ENCODE measurements around the gene TCEA3. TPM values are rescaled to one million over a fixed set of nuclear protein-coding genes. Genes with fewer than 3 reads are reported as not detected.

TCEA3 gene
- total and polyA plus RNA-seq, 2 experiments from 2014 or later: not detected

DNA sequence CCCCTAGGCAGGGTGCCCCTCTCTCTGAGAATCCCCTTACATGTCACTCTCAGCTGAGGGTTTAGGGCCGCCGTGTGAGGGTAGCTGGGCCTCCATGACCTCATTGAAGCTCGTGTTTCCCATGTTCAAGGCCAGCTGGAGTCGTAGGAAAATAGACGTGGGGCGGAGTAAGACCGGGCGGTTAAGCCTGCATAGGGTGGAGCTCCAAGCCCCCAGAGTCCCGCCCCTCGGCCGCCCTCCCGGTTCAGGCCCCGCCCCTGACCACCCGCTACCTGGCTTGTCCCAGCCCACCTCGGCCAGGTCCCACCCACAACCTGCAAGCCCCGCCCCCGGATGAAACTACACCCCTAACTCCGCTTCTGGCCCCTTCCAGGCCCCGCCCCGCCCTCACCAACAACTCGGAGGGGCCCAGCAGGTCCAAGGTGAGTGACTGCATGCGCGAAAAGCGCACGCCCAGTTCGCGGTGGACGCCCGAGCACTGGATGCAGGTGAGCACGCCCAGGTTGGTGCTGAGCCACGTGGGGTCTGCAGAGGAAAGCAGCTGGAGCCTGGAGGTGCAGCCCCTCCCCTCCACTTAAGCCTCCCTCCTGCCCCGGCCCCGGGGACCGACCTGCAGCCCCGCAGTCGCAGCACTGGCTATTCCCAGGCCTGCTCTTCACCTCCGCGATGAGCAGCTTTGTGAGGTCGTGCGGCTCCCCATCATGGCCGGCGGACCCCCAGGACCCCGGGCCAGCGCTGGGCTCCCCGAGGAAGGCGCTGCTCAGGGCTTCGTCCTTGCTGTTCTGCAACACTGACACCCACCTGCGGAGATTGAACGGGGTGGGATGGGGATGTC lies 12.2 kb upstream of the TCEA3 start:
- Mint-ChIP-seq H3K27ac (no peak overlapping the region), H3K4me3 (peak overlapping the region; percentile 58; the same call in 2 of the 3 replicates), H3K27me3 (ENCODE audit: insufficient read depth, low read depth, poor library complexity) (peaks cover 7% of the 10 kb centered on the region), H3K4me1 (peaks cover 6% of the 10 kb centered on the region), H3K9me3 (no peaks in the 10 kb centered on the region), H3K36me3 (ENCODE audit: low read depth) (peaks cover 53% of the 10 kb centered on the region)
- Histone ChIP-seq H3K9me2 (ENCODE audit: insufficient read depth) (no peaks in the 10 kb centered on the region), H3K36me3 (ENCODE audit: insufficient read depth) (peaks cover 6% of the 10 kb centered on the region; the same call in 1 of the 2 replicates), H4K20me1 (replicated peaks; ENCODE audit: insufficient read depth) (peaks cover 10% of the 10 kb centered on the region), H2AFZ (peak overlapping the region; percentile 59; the same call in 1 of the 2 replicates), H3K4me2 (peak overlapping the region; percentile 84), H3K27ac (ENCODE audit: low read depth) (no peak overlapping the region), H3F3A (replicated peaks; ENCODE audit: low read depth) (no peaks in the 10 kb centered on the region; the same call in 1 of the 2 replicates), H3K79me2 (replicated peaks; ENCODE audit: insufficient read depth) (no peaks in the 10 kb centered on the region), H3K4me1 (ENCODE audit: insufficient read depth) (peaks cover 4% of the 10 kb centered on the region; the same call in 1 of the 2 replicates), H3K27me3 (ENCODE audit: insufficient read depth) (no peaks in the 10 kb centered on the region; the same call in 1 of the 2 replicates), H3K4me3 (peak overlapping the region; percentile 53)
- DNase-seq (ENCODE audit: low spot score): peak; percentile 97
- TF ChIP-seq EZH2 (IDR thresholded peaks at IDR 0.05; ENCODE audit: low read depth, unreplicated experiment) (no peak), EZH2phosphoT487 (IDR thresholded peaks at IDR 0.05; ENCODE audit: unreplicated experiment) (no peak), POLR2AphosphoS5 (IDR thresholded peaks at IDR 0.05; ENCODE audit: low read depth) (no peak; the same call in 1 of the 2 replicates), JUNB (IDR thresholded peaks at IDR 0.05; ENCODE audit: unreplicated experiment) (no peak), STAT1 (IDR thresholded peaks at IDR 0.05; ENCODE audit: unreplicated experiment) (no peak), ZNF331 (CRISPR knock-in tag; IDR thresholded peaks at IDR 0.05; ENCODE audit: low read depth) (no peak), NANOG (IDR thresholded peaks at IDR 0.05; ENCODE audit: borderline replicate concordance) (no peak), ZNF114 (CRISPR knock-in tag; IDR thresholded peaks at IDR 0.05) (no peak), CREB1 (CRISPR knock-in tag; IDR thresholded peaks at IDR 0.05; ENCODE audit: low read depth) (no peak)
- TF ChIP-seq, protein P1, sequence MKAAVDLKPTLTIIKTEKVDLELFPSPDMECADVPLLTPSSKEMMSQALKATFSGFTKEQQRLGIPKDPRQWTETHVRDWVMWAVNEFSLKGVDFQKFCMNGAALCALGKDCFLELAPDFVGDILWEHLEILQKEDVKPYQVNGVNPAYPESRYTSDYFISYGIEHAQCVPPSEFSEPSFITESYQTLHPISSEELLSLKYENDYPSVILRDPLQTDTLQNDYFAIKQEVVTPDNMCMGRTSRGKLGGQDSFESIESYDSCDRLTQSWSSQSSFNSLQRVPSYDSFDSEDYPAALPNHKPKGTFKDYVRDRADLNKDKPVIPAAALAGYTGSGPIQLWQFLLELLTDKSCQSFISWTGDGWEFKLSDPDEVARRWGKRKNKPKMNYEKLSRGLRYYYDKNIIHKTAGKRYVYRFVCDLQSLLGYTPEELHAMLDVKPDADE (IDR thresholded peaks at IDR 0.05): no peak
- TF ChIP-seq, protein P2, sequence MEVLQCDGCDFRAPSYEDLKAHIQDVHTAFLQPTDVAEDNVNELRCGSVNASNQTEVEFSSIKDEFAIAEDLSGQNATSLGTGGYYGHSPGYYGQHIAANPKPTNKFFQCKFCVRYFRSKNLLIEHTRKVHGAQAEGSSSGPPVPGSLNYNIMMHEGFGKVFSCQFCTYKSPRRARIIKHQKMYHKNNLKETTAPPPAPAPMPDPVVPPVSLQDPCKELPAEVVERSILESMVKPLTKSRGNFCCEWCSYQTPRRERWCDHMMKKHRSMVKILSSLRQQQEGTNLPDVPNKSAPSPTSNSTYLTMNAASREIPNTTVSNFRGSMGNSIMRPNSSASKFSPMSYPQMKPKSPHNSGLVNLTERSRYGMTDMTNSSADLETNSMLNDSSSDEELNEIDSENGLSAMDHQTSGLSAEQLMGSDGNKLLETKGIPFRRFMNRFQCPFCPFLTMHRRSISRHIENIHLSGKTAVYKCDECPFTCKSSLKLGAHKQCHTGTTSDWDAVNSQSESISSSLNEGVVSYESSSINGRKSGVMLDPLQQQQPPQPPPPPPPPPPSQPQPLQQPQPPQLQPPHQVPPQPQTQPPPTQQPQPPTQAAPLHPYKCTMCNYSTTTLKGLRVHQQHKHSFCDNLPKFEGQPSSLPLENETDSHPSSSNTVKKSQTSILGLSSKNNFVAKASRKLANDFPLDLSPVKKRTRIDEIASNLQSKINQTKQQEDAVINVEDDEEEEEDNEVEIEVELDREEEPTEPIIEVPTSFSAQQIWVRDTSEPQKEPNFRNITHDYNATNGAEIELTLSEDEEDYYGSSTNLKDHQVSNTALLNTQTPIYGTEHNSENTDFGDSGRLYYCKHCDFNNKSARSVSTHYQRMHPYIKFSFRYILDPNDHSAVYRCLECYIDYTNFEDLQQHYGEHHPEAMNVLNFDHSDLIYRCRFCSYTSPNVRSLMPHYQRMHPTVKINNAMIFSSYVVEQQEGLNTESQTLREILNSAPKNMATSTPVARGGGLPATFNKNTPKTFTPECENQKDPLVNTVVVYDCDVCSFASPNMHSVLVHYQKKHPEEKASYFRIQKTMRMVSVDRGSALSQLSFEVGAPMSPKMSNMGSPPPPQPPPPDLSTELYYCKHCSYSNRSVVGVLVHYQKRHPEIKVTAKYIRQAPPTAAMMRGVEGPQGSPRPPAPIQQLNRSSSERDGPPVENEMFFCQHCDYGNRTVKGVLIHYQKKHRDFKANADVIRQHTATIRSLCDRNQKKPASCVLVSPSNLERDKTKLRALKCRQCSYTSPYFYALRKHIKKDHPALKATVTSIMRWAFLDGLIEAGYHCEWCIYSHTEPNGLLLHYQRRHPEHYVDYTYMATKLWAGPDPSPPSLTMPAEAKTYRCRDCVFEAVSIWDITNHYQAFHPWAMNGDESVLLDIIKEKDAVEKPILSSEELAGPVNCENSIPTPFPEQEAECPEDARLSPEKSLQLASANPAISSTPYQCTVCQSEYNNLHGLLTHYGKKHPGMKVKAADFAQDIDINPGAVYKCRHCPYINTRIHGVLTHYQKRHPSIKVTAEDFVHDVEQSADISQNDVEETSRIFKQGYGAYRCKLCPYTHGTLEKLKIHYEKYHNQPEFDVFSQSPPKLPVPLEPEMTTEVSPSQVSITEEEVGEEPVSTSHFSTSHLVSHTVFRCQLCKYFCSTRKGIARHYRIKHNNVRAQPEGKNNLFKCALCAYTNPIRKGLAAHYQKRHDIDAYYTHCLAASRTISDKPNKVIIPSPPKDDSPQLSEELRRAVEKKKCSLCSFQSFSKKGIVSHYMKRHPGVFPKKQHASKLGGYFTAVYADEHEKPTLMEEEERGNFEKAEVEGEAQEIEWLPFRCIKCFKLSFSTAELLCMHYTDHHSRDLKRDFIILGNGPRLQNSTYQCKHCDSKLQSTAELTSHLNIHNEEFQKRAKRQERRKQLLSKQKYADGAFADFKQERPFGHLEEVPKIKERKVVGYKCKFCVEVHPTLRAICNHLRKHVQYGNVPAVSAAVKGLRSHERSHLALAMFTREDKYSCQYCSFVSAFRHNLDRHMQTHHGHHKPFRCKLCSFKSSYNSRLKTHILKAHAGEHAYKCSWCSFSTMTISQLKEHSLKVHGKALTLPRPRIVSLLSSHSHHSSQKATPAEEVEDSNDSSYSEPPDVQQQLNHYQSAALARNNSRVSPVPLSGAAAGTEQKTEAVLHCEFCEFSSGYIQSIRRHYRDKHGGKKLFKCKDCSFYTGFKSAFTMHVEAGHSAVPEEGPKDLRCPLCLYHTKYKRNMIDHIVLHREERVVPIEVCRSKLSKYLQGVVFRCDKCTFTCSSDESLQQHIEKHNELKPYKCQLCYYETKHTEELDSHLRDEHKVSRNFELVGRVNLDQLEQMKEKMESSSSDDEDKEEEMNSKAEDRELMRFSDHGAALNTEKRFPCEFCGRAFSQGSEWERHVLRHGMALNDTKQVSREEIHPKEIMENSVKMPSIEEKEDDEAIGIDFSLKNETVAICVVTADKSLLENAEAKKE (CRISPR knock-in tag; IDR thresholded peaks at IDR 0.05): no peak
- TF ChIP-seq, protein P3, sequence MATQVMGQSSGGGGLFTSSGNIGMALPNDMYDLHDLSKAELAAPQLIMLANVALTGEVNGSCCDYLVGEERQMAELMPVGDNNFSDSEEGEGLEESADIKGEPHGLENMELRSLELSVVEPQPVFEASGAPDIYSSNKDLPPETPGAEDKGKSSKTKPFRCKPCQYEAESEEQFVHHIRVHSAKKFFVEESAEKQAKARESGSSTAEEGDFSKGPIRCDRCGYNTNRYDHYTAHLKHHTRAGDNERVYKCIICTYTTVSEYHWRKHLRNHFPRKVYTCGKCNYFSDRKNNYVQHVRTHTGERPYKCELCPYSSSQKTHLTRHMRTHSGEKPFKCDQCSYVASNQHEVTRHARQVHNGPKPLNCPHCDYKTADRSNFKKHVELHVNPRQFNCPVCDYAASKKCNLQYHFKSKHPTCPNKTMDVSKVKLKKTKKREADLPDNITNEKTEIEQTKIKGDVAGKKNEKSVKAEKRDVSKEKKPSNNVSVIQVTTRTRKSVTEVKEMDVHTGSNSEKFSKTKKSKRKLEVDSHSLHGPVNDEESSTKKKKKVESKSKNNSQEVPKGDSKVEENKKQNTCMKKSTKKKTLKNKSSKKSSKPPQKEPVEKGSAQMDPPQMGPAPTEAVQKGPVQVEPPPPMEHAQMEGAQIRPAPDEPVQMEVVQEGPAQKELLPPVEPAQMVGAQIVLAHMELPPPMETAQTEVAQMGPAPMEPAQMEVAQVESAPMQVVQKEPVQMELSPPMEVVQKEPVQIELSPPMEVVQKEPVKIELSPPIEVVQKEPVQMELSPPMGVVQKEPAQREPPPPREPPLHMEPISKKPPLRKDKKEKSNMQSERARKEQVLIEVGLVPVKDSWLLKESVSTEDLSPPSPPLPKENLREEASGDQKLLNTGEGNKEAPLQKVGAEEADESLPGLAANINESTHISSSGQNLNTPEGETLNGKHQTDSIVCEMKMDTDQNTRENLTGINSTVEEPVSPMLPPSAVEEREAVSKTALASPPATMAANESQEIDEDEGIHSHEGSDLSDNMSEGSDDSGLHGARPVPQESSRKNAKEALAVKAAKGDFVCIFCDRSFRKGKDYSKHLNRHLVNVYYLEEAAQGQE (IDR thresholded peaks at IDR 0.05; ENCODE audit: unreplicated experiment): no peak
- TF ChIP-seq, protein P4, sequence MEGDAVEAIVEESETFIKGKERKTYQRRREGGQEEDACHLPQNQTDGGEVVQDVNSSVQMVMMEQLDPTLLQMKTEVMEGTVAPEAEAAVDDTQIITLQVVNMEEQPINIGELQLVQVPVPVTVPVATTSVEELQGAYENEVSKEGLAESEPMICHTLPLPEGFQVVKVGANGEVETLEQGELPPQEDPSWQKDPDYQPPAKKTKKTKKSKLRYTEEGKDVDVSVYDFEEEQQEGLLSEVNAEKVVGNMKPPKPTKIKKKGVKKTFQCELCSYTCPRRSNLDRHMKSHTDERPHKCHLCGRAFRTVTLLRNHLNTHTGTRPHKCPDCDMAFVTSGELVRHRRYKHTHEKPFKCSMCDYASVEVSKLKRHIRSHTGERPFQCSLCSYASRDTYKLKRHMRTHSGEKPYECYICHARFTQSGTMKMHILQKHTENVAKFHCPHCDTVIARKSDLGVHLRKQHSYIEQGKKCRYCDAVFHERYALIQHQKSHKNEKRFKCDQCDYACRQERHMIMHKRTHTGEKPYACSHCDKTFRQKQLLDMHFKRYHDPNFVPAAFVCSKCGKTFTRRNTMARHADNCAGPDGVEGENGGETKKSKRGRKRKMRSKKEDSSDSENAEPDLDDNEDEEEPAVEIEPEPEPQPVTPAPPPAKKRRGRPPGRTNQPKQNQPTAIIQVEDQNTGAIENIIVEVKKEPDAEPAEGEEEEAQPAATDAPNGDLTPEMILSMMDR (conservative IDR thresholded peaks at IDR 0.05; ENCODE audit: low read depth in 2 of 2): no peak
- peak; percentile 95 for ATAC-seq
